Measurements from ENCODE around the gene HOXC6. TPM values are rescaled to one million over a fixed set of nuclear protein-coding genes. Genes with fewer than 3 reads are reported as not detected.

The HOXC6 gene
- total RNA-seq, 2 experiments from 2014 or later, result not detected

- no peaks in the 10 kb centered on the region for H3K9me3 Mint-ChIP-seq
- no peak overlapping the region for H3K4me3 Mint-ChIP-seq
- ChIA-PET CTCF (interaction anchor here (0.7 to 3.7 kb wide), 7 partner anchors 8 to 190 kb away, joined by 4 to 30 read pairs (median 15); partner anchors contain the start of gene HOXC5), POLR2A (no interaction called here)
- H3K36me3 Mint-ChIP-seq (ENCODE audit: low read depth), result no peaks in the 10 kb centered on the region
- DNase-seq, result no peak
- intact Hi-C loops (cut with micrococcal nuclease), result loop anchor here (5.0 kb wide), 1 partner anchor 37 kb away; the partner anchor contains the start of gene HOXC10
- no peak for ATAC-seq
- TF ChIP-seq, protein P1, sequence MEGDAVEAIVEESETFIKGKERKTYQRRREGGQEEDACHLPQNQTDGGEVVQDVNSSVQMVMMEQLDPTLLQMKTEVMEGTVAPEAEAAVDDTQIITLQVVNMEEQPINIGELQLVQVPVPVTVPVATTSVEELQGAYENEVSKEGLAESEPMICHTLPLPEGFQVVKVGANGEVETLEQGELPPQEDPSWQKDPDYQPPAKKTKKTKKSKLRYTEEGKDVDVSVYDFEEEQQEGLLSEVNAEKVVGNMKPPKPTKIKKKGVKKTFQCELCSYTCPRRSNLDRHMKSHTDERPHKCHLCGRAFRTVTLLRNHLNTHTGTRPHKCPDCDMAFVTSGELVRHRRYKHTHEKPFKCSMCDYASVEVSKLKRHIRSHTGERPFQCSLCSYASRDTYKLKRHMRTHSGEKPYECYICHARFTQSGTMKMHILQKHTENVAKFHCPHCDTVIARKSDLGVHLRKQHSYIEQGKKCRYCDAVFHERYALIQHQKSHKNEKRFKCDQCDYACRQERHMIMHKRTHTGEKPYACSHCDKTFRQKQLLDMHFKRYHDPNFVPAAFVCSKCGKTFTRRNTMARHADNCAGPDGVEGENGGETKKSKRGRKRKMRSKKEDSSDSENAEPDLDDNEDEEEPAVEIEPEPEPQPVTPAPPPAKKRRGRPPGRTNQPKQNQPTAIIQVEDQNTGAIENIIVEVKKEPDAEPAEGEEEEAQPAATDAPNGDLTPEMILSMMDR (IDR thresholded peaks at IDR 0.05), result no peak
- H3K27ac Mint-ChIP-seq, result no peak overlapping the region
- H3K4me1 Mint-ChIP-seq (ENCODE audit: low read depth), result peaks cover 5% of the 10 kb centered on the region
- H3K27me3 Mint-ChIP-seq, result peaks cover 70% of the 10 kb centered on the region
These were observed 3.5 kb upstream of the HOXC6 start for GRCh38 chr12:54024581-54025305.

DNA sequence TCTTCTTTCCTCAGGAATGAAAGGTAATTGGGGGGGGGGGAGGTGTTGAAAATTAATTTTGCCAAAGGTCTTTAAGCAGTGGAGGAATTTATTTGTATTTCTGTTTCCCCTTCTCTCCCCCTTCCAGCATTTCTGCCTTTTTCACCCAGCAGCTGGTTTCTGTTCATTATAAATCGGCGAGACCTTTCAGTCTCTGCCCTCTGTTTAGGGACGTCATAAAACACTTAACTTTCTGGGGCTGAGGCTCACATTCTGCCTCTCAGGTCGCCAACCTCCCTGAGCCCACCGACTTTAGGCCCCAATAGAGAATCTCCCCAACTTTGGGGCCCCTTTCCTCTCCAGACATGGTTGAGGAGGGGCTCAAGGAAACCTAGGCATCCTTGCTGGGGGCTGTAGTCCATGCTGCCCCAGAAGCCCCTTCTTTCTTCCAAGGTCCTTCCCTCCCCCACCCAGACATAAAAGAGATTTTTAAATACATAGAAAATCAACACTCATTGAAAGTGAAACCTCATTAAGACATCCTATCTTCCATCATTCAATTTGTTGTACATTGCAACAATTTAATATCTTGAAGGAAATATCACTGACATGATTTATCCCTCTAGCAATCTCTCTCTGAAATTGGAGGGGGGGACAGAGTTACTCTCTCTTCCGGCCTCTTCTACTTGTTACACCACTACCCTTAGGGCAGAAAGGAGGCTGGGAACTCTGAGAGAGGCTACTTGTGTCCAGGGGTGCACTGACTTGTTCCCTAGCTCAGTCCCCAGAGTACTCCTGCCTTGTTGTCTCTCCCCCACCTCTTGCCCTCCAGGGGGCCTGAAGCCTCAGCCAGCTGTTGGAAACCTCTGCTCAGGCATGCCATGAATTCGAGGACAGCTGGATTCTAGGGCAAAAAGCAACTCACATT lies 2.5 kb upstream of the HOXC6 start:
- DNase-seq (no peak), ATAC-seq (no peak)
- CTCF ChIA-PET, result interaction anchor here (0.7 to 3.7 kb wide), 8 partner anchors 10 to 182 kb away, joined by 3 to 18 read pairs (median 4); partner anchors contain the start of genes HOXC8, HOXC9 and SMUG1
- Mint-ChIP-seq H3K36me3 (ENCODE audit: low read depth) (no peaks in the 10 kb centered on the region), H3K4me3 (no peak overlapping the region), H3K4me1 (ENCODE audit: low read depth) (peaks cover 11% of the 10 kb centered on the region), H3K27ac (no peak overlapping the region), H3K27me3 (peaks cover 72% of the 10 kb centered on the region), H3K9me3 (no peaks in the 10 kb centered on the region)
- TF ChIP-seq, protein P1 (IDR thresholded peaks at IDR 0.05), result no peak
- intact Hi-C loops (cut with micrococcal nuclease), result loop anchor here (5.0 kb wide), 1 partner anchor 38 kb away; the partner anchor contains the start of gene HOXC10
- POLR2A ChIA-PET, result no interaction called here

- no peak overlapping the region for H3K4me3 Mint-ChIP-seq
- no peaks in the 10 kb centered on the region for H3K36me3 Mint-ChIP-seq (ENCODE audit: low read depth)
- intact Hi-C loops (cut with micrococcal nuclease), result loop anchor here (5.0 kb wide), 1 partner anchor 40 kb away; the partner anchor contains the start of gene HOXC10
- peaks cover 11% of the 10 kb centered on the region for H3K4me1 Mint-ChIP-seq (ENCODE audit: low read depth)
- H3K9me3 Mint-ChIP-seq, result no peaks in the 10 kb centered on the region
- DNase-seq (no peak), ATAC-seq (no peak)
- ChIA-PET POLR2A (interaction anchor here (0.6 kb wide), 2 partner anchors 15 to 350 kb away, joined by 3 to 5 read pairs; no protein-coding TSS in a partner anchor), CTCF (interaction anchor here (0.8 to 2.4 kb wide), 10 partner anchors 9 to 190 kb away, joined by 3 to 12 read pairs (median 3); partner anchors contain the start of genes HOXC8, HOXC9 and SMUG1)
- H3K27me3 Mint-ChIP-seq, result peaks cover 74% of the 10 kb centered on the region
- H3K27ac Mint-ChIP-seq, result no peak overlapping the region
- TF ChIP-seq, protein P1 (IDR thresholded peaks at IDR 0.05), result no peak
These were observed 1.4 kb upstream of the HOXC6 start for GRCh38 chr12:54026640-54027441.

GRCh38 chr12:54027442-54027786 lies 826 bp upstream of the HOXC6 start:
- intact Hi-C loops (cut with micrococcal nuclease), result loop anchor here (5.0 kb wide), 1 partner anchor 40 kb away; the partner anchor contains the start of gene HOXC10
- H3K27ac Mint-ChIP-seq, result no peak overlapping the region
- peaks cover 74% of the 10 kb centered on the region for H3K27me3 Mint-ChIP-seq
- TF ChIP-seq, protein P1 (IDR thresholded peaks at IDR 0.05), result no peak
- no peak for DNase-seq
- H3K4me1 Mint-ChIP-seq (ENCODE audit: low read depth), result peaks cover 11% of the 10 kb centered on the region
- H3K4me3 Mint-ChIP-seq, result no peak overlapping the region
- ChIA-PET CTCF (interaction anchor here (0.9 to 2.4 kb wide), 7 partner anchors 10 to 189 kb away, joined by 3 to 12 read pairs (median 3); no protein-coding TSS in a partner anchor), POLR2A (interaction anchor here (0.6 kb wide), 1 partner anchor 350 kb away, joined by 5 read pairs; no protein-coding TSS in a partner anchor)
- no peaks in the 10 kb centered on the region for H3K36me3 Mint-ChIP-seq (ENCODE audit: low read depth)
- H3K9me3 Mint-ChIP-seq, result no peaks in the 10 kb centered on the region
- ATAC-seq, result no peak
